AG09309 (cell line): ENCODE measurements around the gene TAS2R39.
"Not testable (repeated sequence)": the region's sequence is repeated elsewhere in the genome, so short reads cannot be mapped to it uniquely, and the experiment has no call there.

Experiments
- DNase-seq: peaks from one replicate; pipeline ENCODE4 v3.0.0-alpha.2; 2010; ENCODE audit warnings: low read depth
- H3K4me3 ChIP-seq: 2 replicates; pipeline ENCODE4 v1.5.1; 2011; ENCODE audit warnings: mild to moderate bottlenecking, low read depth, low read length, moderate library complexity; ENCODE audit not compliant: control insufficient read depth
- CTCF ChIP-seq: IDR thresholded peaks from 2 replicates; pipeline ENCODE4 v1.5.1; 2011; ENCODE audit warnings: mild to moderate bottlenecking, low read depth, low read length, inconsistent platforms; ENCODE audit not compliant: insufficient read depth, control insufficient read depth; ENCODE audit errors: missing control alignments

Gene TAS2R39

GRCh38 chr7:143176128-143176527, 7.1 kb upstream of the TAS2R39 start:
- DNase-seq: no peak
- TF ChIP-seq CTCF: no peak
- no peak overlapping the region for H3K4me3 ChIP-seq

DNA sequence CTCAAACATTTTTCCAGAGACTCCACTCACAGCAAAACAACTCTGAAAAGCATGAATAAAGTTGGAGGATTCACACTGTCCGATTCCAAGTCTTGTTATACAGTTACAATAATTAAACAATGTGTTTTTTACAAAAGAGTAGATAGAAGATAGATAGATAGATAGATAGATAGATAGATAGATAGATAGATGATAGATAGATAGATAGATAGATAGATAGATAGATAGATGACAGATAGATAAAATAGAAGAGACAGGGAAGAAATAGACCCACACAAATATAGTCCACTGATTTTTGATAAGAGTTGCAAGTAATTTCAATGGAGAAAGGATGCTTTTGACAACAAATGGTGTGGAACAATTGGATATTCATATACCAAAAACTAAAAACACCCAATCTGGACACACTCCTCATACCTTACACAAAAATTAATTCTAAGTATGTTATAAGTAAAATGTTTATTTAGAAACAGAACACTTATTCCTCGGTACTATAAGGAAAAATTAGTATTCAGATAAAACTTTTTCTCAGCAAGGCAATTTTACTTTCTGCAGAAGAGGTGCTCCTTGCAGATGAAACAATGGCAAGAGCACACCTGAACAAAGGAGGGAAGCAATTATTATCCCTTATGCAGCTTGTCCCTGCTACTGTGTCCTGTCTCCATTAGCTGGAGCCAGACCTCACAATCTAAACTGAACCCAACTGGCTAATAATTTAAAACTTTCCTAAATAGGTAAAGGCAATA, 5.7 kb upstream of the TAS2R39 start:
- TF ChIP-seq CTCF: no peak
- no peak for DNase-seq
- H3K4me3 ChIP-seq: no peak overlapping the region

- not testable (repeated sequence) for DNase-seq
These were observed 2.4 kb upstream of the TAS2R39 start for GRCh38 chr7:143180771-143181170.

DNA sequence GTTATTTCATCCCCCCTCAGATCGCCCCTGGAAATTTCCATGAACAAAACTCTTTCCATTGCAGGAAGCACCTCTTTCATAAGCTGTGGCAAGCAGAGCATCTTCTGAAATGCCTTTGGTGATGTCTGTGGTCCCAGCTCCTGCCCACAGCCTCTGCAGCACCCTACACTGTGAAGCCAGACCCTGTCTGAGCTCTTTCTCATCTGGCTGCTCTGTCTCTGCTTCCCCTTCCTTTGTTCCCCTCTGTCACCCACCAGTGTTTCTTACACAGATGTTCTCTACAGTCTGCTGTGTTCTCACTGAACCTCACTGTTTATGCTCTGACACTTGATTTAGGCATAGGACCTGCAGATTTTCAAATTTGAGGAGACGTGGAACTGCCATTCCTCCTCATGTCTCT, 1.9 kb upstream of the TAS2R39 start:
- no peak overlapping the region for H3K4me3 ChIP-seq
- no peak for DNase-seq
- TF ChIP-seq CTCF: no peak

More at GRCh38 chr7:143180771-143181170, 2.4 kb upstream of the TAS2R39 start:
- not testable (repeated sequence) for H3K4me3 ChIP-seq

- no peak for TF ChIP-seq CTCF
- no peak for DNase-seq
- no peak overlapping the region for H3K4me3 ChIP-seq
These were observed 2.3 kb downstream of the TAS2R39 start for GRCh38 chr7:143185551-143185950.

DNA sequence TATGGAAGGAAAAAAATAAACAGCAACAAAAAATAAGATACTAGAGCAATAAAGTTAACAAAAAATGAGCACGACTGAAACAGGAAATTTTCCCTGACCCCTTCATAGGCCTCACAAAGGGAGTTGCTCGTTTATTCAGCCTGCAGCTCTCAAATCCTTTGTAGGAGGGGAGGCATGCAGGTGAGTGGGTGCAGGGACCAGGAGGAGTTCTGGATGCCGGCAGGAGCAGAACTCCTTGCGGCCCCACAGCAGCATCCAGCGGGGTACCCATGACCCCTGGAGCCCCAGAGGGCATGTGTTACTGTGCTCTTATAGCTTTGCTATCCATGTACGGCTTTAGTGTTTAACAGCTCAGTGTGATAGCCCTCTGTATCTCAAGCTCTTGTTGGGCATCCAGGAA, 5.8 kb downstream of the TAS2R39 start:
- TF ChIP-seq CTCF: no peak
- H3K4me3 ChIP-seq: no peak overlapping the region
- DNase-seq: no peak

DNA sequence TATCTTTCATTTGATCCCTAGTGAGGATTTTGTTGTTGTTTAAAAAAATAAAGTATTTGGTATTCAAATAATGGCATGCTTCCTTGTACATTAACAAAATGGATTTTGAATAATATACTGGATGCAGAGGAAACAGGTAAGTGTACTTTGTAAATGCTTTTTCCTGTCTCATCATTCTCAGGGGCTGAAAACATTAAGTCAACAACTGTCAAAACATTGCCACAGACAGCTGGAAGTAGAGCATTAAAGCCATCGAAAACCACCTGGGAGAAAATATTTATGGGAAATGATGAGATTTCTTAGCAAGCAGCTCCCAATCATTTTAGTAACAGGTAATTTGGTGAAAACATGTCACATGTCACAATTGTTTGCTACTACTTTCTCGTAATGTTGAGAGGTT, 10.7 kb downstream of the TAS2R39 start:
- DNase-seq: no peak
- no peak for TF ChIP-seq CTCF
- H3K4me3 ChIP-seq: no peak overlapping the region
